GM21528 (cell line): Measurements from ENCODE around the gene GATAD2B.

Source experiments
- ATAC-seq: cut with Tn5 transposase; IDR thresholded peaks from one replicate; pipeline ENCODE4 v1.9.1; 2021; ENCODE audit warnings: mild to moderate bottlenecking, moderate library complexity; ENCODE audit not compliant: unreplicated experiment, low FRiP score

The GATAD2B gene

GRCh38 chr1:153922972-153923925 is at the start of gene GATAD2B:
Gene GATAD2B (minus strand): TSS chr1:153922972. CDS start chr1:153828347, 94,625 bp downstream.
- ATAC-seq: peak; percentile 90

GRCh38 chr1:153970346-153970745 is 47.6 kb upstream of the GATAD2B start:
- ATAC-seq: no peak

- no peak for ATAC-seq
These were observed 46.2 kb upstream of the GATAD2B start for GRCh38 chr1:153968972-153969371.

GRCh38 chr1:153968408-153968807 is 45.6 kb upstream of the GATAD2B start:
- no peak for ATAC-seq

- ATAC-seq: no peak
These were observed 45.2 kb upstream of the GATAD2B start for GRCh38 chr1:153968000-153968363.

- peak; percentile 64 for ATAC-seq
These were observed 44.6 kb upstream of the GATAD2B start, which contains the start of gene CREB3L4 for GRCh38 chr1:153967107-153967999. Gene CREB3L4 (plus strand): TSS chr1:153967902. CDS start chr1:153968526, 624 bp downstream.

- no peak for ATAC-seq
These were observed 41.1 kb upstream of the GATAD2B start for GRCh38 chr1:153963850-153964331.

GRCh38 chr1:153963030-153963849 is 40.5 kb upstream of the GATAD2B start, which contains the start of gene SLC39A1:
Gene SLC39A1 (minus strand): TSS chr1:153963537. CDS start chr1:153962715, 822 bp downstream.
- peak; percentile 48 for ATAC-seq

- no peak for ATAC-seq
These were observed 39.6 kb upstream of the GATAD2B start for GRCh38 chr1:153962088-153963029.

GRCh38 chr1:153961421-153961820 is 38.6 kb upstream of the GATAD2B start:
- no peak for ATAC-seq

GRCh38 chr1:153960206-153960605 is 37.4 kb upstream of the GATAD2B start:
- no peak for ATAC-seq

- no peak for ATAC-seq
These were observed 36.7 kb upstream of the GATAD2B start for GRCh38 chr1:153959454-153959853.

- no peak for ATAC-seq
These were observed 36.1 kb upstream of the GATAD2B start for GRCh38 chr1:153958961-153959260.

- ATAC-seq: peak; percentile 71
These were observed 35.6 kb upstream of the GATAD2B start, which contains the start of gene CRTC2 for GRCh38 chr1:153958111-153958960. Gene CRTC2 (minus strand): TSS chr1:153958612. CDS start chr1:153958497, 115 bp downstream.

GRCh38 chr1:153957744-153958110 is 35.0 kb upstream of the GATAD2B start:
- peak; percentile 15 for ATAC-seq

- ATAC-seq: no peak
These were observed 34.4 kb upstream of the GATAD2B start for GRCh38 chr1:153956997-153957715.

GRCh38 chr1:153954826-153955225 is 32.1 kb upstream of the GATAD2B start:
- ATAC-seq: no peak
